Umbilical cord (tissue), 2 donors: Measurements from ENCODE around the gene PFDN5. TPM values are rescaled to one million over a fixed set of nuclear protein-coding genes. Genes with fewer than 3 reads are reported as not detected.
"Not testable (repeated sequence)": the region's sequence is repeated elsewhere in the genome, so short reads cannot be mapped to it uniquely, and the experiment has no call there.

Experiments
- DNase-seq: peaks from one replicate; pipeline ENCODE4 v3.0.0-alpha.2; 2015; ENCODE audit warnings: low spot score
- total RNA-seq: library from RNA; depleted of rRNA; stranded (reverse); fragments of >200 nt; gene quantifications from one replicate; pipeline ENCODE4 v1.2.3, GENCODE V29; 2014; ENCODE audit warnings: low replicate concordance; ENCODE audit not compliant: insufficient read depth

The PFDN5 gene
- total RNA-seq, 1 donor from 2014 or later = 454 TPM

DNA sequence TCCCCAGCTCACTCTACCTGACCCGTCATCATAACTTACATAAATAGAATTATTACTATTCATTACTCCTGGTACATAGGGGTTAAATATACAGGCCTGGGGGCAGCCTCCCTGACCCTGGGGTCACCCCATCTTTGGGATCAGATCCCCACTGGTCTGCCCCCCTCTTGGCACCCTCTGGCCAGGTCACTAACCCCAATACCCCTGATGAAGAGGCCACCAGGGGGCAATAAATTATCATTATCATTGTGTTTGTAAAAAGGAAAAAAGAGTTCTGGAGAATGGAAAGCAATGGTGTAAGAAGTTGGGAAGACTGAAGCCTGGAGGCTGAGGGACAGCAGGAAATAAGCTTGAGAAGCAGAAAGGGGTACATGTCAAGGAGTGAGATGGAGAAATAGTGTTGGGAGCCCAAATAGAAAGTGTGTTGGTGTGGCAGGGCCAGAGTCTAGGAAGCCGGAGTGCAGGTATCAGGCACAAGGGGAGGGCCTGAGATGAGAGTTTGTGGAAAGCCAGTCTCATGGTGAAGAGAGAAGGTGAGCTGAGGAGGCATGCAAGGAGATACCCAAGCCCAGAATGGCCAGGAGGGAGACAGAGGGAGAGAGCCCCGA, 32.2 kb downstream of the PFDN5 start:
- peak; percentile 36 for DNase-seq

DNA sequence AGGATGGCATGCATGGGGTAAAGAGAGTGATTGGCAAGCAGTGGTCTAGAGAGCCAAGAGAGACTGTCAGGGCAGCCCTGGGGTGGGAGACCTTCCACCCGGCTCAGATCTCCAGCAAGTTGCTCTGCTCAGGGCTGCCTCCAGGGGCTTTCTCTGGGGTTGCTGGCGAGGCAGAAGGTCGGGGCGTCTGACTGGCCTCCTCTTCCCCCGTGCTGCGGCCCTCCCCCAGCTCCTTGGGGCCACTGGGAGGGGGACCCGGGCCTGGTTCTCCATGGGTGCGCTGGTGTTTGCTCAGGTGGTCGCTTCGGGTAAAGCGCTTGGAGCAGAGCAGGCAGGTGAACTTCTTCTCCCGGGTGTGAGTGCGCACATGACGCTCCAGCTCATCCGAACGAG, 32.7 kb downstream of the PFDN5 start:
- DNase-seq = no peak

DNA sequence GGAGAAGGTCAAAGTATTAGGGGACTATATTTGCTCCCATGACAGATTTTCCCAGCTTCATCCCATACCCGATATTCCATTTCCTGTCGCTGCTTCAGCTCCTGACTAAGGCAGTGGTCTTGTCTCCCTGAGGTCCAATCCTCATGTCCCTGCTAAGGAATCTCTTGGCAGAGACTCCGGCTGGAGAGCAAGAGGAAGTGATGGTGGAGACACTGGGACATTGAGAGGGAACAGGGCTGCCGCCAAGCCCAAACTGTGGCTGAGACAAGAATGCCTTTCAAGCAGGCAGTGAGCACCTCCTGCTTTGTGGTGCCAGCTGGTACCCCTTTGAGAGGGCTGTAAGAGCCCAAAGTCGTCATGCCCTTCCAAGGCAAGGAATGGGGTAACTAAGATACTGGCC, 35.3 kb downstream of the PFDN5 start:
- DNase-seq = no peak

DNA sequence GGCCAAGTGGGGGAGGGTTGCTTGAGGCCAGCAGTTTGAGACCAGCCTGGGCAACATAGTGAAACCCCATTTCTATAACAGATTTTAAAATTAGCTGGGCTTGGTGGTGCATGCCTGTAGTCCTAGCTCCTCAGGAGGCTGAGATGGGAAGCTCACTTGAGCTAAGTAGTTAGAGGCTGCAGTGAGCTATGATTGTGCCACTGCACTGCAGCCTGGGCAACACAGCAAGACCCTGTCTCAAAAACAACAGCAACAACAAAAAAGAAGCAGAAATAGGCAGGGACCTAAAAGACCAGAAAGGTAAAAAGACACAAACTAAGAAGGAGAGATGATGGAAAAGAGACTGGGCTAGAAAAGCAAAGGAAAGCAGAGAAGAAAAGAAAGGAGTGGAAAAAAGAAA, 37.0 kb downstream of the PFDN5 start:
- DNase-seq = not testable (repeated sequence)

DNA sequence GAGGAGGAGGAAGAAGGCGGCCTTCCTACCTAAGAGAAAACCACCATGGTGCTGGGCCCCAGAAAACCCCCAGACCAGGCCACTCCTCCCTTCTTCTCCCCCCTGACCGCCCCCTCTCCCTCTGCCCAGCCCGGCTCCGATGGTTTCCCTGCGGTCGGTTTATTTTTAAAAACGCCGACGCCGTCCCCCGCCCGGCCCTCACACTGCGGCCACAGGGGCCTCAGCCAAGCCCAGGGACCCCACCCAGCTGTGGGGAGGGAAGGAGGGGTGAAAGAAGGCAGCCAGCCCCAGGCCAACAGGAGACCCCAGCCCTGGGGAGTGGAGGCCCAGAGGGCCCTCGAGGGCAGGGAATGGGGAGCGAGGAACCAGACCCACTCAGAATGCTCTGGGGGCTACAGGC, 37.4 kb downstream of the PFDN5 start:
- DNase-seq = no peak

DNA sequence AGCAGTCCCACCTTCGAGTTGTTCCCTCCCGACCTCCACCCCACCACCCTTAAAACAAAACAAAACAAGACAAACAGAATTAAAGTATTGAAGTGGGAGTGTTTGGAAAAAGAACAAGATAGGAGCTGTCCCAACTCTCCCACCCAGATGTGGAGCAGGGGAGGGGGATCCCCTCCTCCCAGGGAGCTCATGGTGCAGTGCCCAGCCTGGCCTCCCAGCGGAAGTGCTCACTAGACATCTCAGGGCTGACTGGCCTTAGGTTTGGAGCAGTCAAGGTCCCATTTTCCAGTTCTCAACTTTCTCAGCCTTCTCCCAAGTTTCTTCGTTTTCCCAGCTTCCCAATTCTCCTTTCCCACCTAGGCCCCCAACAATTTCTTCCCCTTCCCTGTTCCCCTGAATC, 37.9 kb downstream of the PFDN5 start:
- no peak for DNase-seq

DNA sequence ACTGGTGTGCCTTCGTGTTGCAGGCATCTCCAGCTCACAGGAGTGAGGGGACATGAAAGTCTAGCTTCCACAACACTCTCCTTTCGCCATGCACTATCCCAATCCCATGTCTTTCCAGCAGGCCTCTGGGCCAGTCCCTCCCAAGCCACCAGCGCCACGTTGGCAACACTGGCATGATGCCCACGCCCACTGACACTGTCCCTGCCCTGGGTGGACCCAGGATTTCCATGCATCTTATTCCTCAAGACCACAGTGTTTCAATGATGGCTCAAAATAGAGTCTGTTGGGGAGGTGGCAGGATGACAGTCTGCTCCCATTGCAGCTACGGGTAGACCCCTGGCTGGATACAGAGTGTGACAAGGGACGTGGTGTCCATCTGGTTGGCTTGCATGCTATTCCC, 38.5 kb downstream of the PFDN5 start:
- DNase-seq = no peak

DNA sequence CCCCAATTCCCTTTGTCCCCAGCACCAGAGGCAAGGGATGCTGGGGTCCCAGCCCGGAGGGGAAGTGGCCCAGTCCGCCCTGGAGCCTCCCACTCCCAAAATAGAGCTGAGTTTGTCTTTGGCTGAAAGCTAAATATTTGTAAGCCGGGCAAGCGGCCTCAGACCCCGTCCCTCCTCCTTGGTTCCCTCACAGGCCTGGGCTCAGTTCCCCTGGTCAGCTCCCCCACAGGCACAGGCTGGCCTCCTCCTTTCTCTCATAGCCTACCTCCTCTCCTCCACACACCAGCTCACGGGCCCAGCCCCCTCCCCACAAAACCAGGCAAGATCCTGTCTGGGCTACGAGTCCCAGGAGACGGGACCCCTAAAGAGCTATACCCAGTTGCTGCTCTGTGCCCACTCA, 39.5 kb downstream of the PFDN5 start:
- no peak for DNase-seq

DNA sequence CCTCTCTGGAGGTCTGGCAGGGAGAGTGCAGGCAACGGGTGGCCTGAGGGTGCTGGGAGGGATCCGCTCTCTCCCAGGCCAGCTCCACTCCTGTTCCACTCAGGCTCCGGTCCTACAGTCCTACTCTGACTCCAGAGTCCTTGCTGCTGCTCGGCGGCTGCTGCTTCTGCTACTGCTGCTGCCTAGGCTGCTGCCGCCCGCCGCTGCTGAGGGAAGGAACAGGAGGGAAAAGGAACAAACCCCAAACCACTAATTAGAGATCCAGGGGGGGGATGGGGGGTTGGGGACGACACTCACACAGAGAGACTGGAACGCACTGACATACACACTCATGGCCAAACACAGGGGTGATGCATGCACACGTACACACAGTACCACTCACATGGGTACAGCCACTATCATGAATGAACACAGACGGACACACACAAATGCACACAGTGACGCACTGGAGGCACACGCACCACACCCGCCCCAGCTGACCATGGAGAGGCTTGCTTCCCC, 40.9 kb downstream of the PFDN5 start, which contains the start of gene SP7:
Gene SP7 (minus strand): TSS at position 174 of the 501 bp plus-strand sequence. CDS start 708 bp downstream, outside the sequence.
- peak; percentile 46 for DNase-seq

DNA sequence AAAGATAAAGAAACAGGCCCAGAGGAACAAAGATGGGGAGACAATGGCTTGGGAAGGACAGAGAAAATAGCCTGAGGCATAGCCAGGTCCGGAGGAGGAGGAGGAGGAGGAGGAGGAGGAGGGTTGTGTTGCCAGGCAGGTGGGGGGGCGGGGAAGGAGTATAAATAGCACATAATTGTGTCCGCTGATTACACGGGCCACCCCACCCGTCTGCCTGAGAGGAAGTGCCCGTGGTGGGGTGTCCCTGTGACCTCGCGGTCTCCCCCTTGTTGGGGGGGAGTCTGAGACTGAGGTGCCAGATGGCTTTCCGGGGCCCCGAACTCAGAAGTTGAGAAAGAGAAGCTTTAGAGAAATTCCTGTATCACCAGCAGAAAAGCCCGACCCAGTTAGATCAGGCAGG, 42.7 kb downstream of the PFDN5 start:
- no peak for DNase-seq

DNA sequence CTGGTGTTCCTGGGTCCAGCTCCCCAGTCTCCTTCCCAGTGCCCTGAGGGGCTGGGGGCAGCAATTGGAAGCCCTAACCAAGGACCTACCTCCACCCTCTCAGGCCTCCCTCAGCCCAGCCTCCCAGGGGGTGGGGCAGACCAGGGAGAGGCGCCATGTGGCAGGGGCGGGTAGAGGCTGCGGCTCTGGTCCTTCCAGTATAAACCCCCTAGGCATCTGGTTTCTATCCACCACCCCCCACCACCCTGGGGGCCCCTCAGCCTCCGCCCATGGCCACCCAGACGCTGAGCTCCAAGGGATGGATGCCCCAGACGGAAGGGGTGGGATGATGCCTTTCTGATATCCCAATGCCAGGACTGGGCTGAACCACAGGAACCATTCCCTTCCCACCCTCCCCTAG, 43.6 kb downstream of the PFDN5 start:
- DNase-seq = peak; percentile 92

DNA sequence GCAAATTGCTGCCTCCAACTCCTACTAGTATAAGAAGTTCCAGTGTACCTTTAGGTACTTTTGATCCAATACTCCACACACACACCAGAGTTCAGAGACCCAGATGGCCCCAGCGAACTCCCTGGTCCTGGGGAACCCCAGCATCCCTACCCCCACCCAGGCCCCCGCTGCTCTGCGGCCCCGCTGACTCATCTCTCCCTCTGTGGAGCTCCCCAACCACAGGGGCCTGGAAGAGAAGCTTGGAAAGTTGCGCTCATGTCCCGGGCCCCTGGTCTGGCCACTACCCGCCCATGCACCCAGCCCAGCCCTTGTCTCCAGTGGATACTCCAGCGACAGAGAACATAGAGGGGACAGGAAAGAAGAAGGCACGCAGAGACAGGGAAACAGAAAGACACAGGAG, 45.1 kb downstream of the PFDN5 start:
- DNase-seq = no peak

DNA sequence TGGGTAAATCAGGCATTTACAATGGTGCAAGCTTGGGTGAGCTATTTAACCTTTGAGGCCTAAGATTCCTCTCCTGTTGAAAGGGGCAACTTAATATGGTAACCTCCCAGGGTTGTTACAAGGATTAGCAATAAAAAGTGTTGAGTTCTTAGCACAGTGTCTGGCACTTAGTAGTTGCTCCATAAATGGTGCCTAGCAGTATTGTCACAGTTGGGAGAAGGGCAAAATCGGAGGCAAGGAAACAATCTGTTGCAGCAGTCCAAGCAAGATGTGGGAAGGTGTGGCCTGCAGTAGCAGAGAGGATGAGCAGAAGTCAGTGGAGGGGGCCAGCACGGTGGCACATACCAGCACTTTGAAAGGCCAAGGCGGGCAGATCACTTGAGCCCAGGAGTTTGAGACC, 48.1 kb downstream of the PFDN5 start:
- DNase-seq = no peak

DNA sequence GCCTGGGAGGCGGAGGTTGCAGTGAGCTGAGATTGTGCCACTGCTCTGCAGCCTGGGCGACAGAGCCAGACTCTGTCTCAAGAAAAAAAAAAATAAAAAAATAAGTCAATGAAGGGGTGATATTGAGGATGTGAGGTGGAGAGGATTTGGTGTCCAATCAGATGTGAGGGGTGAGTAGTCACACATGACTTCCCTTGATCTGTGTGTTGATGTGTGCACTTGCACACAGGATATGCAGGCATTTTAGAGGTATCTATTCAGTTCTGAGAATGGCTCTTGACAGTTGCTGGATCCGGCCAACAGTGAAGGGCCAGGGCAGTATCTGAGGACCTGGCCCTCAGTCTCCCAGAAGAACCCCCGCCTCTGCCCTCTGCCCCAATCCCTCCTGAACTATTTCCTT, 48.6 kb downstream of the PFDN5 start:
- no peak for DNase-seq

DNA sequence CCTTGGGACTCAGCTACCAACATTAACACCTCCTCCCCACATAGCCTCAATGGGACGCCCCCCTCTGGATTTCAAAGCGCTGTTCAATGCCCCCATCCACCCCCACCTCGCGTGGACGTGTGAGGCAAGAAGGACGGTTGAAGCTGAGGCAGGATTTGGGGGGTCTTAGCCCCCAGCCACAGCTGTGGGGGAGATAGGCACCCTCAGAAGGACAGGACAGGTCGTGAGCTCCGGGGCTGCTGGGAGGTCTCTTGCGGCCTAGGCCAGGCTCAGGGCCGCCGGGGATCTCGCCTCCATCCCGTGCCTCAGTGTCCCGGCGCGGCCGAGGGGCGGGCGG, 49.1 kb downstream of the PFDN5 start:
- no peak for DNase-seq

DNA sequence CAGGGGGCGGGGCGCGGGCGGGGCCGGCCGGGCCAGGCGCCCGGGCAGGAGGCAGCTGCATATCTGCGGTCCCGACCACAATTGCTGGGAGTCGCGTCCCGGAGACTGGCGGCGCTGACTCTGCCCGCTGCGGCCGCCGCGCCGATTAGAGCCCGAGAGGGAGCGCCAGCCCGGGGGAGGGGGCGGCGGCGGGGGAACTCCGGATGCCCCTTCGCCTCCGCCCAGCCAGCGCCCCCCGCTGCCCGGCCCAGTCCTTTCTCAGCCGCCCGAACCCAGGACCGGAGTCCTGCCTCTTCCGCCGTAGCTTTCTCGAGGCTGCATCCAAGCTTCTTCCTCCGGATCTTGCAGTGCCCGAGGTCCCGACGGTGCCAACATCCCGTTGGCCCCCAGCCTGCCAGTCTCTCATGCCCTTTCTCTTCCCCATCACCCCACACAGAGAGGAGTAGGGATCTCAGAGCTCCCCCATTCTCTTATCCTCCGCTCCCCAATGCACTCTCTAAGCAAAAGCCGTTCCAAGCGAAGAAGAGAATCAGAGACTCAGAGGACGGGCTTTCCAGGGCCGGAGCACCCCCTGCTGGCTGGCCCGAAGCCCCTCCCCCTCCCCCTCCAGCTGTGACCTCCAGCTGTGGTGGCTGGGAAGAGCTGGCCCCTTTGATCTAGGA, 49.6 kb downstream of the PFDN5 start:
- peak; percentile 86 for DNase-seq

DNA sequence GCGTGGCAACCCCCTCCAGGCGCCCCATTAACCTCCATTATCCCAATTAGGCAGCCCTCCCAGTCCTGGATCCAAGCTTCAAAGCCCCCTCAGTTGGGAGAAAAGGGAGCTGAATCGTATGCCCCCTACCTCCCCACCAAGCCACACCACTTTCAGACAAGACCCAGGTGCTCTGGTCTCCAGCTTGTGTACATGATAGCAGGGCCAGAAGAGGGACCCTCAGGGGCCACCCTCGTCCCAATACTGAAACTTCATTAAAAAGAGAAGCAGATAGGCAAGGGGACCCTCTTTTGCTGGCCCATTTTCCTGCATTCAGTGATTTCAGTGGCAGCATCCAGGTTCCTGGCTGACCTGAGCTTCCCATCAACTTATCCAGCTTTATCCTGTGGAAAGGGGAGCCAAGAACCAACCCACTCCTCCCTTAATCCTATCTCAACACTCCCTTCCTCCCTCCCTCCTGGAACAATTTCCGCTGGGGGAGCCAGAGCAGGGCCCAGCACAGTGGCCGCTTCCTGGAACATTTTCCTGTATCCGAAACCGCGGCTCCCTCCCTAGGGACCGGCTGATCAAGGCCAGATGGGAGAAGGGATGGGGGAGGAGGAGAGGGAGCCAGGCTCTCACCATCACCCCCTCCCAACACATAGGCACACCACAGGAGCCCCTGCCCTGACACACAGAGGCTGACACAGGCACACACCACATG, 50.3 kb downstream of the PFDN5 start:
- DNase-seq = peak; percentile 54

DNA sequence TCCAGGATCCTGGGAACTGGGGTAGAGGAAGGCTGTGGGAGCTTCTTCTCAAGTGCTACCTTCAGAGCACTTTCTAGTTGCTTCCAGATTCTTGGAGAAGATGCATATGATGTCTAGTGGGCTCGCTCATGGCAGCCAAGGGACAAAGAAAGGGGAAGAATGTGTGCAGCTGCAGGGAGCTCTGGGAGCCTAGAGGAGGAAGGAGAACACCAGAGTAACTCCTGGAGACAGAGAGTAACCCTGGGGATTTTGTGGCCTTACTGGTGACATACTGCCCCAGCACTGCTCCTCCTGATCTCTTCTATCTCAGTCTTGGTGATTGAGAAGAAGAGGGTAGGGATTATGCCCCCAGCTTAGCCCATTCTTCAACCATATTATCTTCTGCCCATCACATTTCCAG, 51.1 kb downstream of the PFDN5 start:
- DNase-seq = no peak

DNA sequence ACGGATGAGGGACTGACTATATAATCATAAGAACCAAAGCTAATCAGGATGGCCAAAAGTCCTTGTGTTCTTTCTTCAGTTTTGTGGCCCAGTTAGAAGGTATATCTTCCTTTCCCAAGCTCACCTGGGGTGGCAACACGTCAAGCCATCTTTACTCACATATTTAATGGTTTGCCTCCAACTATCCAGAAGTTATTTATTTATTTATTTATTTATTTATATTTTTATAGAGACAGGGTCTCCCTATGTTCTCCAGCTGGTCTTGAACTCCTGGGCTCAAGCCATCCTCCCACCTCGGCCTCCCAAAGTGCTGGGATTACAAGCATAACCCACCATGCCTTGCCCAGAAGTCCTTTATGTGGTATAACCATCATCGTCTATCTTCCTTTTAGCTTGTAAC, 52.6 kb downstream of the PFDN5 start:
- no peak for DNase-seq
